ENCODE measurements around the gene EPHB4.

- TF ChIP-seq CTCF (IDR thresholded peaks at IDR 0.05), result no peak
- TF ChIP-seq POLR2A (IDR thresholded peaks at IDR 0.05), result no peak
Measured at GRCh38 chr7:100867776-100868485, 40.6 kb upstream of the EPHB4 start.
